Measurements from ENCODE around the gene CCM2. TPM values are rescaled to one million over a fixed set of nuclear protein-coding genes. Genes with fewer than 3 reads are reported as not detected.

Gene CCM2
- total RNA-seq, 1 experiment from 2014 or later = 62.9 TPM

DNA sequence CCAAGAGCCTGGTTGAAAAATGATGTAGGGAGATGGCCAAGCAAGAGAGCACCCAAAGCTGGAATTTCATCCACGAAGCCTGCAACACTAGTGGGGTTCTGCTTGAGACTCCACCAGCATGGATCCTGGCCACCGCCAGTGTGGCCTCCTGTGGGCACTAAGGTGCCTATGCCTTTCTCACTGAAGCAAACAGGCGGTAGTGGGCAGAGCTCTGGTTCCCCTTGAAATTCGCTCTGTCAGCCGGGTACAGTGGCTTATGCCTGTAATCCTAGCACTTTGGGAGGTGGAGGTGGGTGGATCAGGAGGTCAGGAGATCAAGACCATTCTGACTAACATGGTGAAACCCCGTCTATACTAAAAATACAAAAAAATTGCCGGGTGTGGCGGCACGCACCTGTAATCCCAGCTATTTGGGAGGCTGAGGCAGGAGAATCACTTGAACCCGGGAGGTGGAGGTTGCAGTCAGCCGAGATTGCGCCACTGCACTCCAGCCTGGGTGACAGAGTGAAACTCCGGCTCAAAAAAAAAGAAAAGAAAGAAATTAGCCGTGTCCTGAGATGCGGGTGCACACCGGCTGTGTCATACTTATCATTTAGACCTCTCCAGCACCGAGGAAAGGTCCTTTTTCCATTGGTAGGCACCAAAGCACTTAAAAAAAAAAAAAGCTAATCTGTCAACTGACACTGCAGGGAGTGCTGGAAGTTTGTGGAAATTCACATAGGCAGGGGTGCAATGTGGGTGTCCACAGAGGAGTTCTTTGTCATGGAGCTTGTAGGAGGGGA, 28.3 kb downstream of the CCM2 start:
- H3K9me3 Mint-ChIP-seq (ENCODE audit: low read depth, unreplicated experiment) = no peaks in the 10 kb centered on the region
- H3K27ac Mint-ChIP-seq (ENCODE audit: unreplicated experiment) = no peak overlapping the region
- H3K27me3 Mint-ChIP-seq (ENCODE audit: unreplicated experiment) = no peaks in the 10 kb centered on the region
- DNase-seq = no peak
- peaks cover 5% of the 10 kb centered on the region for H3K36me3 Mint-ChIP-seq (ENCODE audit: insufficient read depth, unreplicated experiment)
- no peak for TF ChIP-seq CTCF (IDR thresholded peaks at IDR 0.05; ENCODE audit: unreplicated experiment)
- no TSS peak for BruUV-seq (replicated peaks)
- no peaks in the 10 kb centered on the region for H3K4me1 Mint-ChIP-seq (ENCODE audit: low read depth, unreplicated experiment)
- CTCF ChIA-PET = interaction anchor here (0.7 to 0.8 kb wide), 3 partner anchors 18 to 183 kb away, joined by 3 to 4 read pairs (median 3); no protein-coding TSS in a partner anchor
- no peak overlapping the region for H3K4me3 Mint-ChIP-seq (ENCODE audit: low read depth, unreplicated experiment)
- intact Hi-C loops (cut with micrococcal nuclease; ENCODE audit: unreplicated experiment) = no loop called here

DNA sequence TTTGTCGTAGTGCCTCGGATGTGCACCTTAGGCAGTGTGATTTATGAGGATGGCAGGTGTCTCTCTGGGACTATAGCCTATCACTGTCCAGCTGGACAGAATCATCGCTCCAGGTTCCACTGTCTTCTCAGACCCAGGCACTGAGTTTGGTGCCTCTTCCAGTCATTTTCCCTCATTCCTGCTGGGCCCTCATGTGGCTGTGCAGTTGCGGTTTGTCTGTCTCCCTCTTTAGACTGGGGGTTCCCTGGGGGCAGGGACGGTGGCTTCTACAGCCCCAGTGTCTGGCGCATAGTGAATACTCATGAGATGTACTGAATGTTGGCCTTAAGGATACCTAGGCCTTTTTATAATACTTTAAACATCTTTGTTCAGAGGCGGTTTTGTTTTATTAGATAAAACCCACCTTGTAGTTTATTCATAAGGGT, 28.9 kb downstream of the CCM2 start:
- Mint-ChIP-seq H3K27me3 (ENCODE audit: unreplicated experiment) (no peaks in the 10 kb centered on the region), H3K9me3 (ENCODE audit: low read depth, unreplicated experiment) (no peaks in the 10 kb centered on the region), H3K4me1 (ENCODE audit: low read depth, unreplicated experiment) (no peaks in the 10 kb centered on the region), H3K27ac (ENCODE audit: unreplicated experiment) (no peak overlapping the region), H3K4me3 (ENCODE audit: low read depth, unreplicated experiment) (no peak overlapping the region), H3K36me3 (ENCODE audit: insufficient read depth, unreplicated experiment) (peaks cover 5% of the 10 kb centered on the region)
- intact Hi-C loops (cut with micrococcal nuclease; ENCODE audit: unreplicated experiment) = no loop called here
- DNase-seq = no peak
- TF ChIP-seq CTCF (IDR thresholded peaks at IDR 0.05; ENCODE audit: unreplicated experiment) = no peak
- CTCF ChIA-PET = interaction anchor here (0.7 to 0.8 kb wide), 4 partner anchors 18 to 182 kb away, joined by 3 to 4 read pairs (median 3); no protein-coding TSS in a partner anchor
- no TSS peak for BruUV-seq (replicated peaks)

DNA sequence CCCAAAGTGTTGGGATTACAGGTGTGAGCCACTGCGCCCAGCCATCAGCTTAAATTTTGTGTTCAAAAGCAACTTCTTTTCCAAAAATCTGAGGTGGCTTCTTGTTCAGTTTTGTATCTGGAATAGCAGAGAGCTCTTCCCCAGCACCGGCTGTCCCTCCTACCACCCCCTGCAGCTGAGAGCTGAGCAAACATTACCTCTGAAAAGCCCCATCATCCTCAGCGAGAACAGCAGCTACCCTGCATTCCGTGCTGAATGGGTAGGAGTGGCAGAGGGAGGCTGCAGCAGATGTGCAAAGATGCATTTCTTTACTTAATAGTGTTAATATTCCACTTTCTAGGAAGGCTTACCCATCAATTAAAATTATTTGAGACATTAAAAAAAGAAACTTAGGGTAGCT, 31.8 kb downstream of the CCM2 start:
- Mint-ChIP-seq H3K4me3 (ENCODE audit: low read depth, unreplicated experiment) (no peak overlapping the region), H3K36me3 (ENCODE audit: insufficient read depth, unreplicated experiment) (no peaks in the 10 kb centered on the region), H3K9me3 (ENCODE audit: low read depth, unreplicated experiment) (no peaks in the 10 kb centered on the region), H3K27me3 (ENCODE audit: unreplicated experiment) (no peaks in the 10 kb centered on the region), H3K4me1 (ENCODE audit: low read depth, unreplicated experiment) (peaks cover 17% of the 10 kb centered on the region), H3K27ac (ENCODE audit: unreplicated experiment) (no peak overlapping the region)
- no TSS peak for BruUV-seq (replicated peaks)
- DNase-seq = no peak
- CTCF ChIA-PET = no interaction called here
- no peak for TF ChIP-seq CTCF (IDR thresholded peaks at IDR 0.05; ENCODE audit: unreplicated experiment)
- intact Hi-C loops (cut with micrococcal nuclease; ENCODE audit: unreplicated experiment) = no loop called here

DNA sequence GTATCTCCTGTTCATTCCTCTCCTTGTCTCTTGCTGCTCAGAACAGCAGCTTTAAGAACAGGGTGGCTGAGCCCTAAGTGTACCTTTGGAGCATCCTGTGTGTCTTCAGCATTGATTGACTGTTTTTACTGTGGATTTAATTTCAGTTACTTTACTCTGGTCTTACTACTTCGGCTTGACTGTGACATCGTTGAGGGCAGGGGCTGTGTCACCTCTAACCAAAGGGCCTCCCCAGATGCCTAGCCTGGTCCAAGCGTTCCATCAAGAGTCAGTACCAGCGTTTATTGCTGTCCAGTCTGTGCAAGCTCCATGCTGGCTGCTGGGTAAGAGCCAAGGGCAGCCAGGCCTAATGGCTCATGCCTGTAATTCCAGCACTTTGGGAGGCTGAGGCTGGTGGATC, 32.4 kb downstream of the CCM2 start:
- Mint-ChIP-seq H3K4me3 (ENCODE audit: low read depth, unreplicated experiment) (no peak overlapping the region), H3K4me1 (ENCODE audit: low read depth, unreplicated experiment) (peaks cover 17% of the 10 kb centered on the region), H3K9me3 (ENCODE audit: low read depth, unreplicated experiment) (no peaks in the 10 kb centered on the region), H3K36me3 (ENCODE audit: insufficient read depth, unreplicated experiment) (no peaks in the 10 kb centered on the region), H3K27me3 (ENCODE audit: unreplicated experiment) (no peaks in the 10 kb centered on the region), H3K27ac (ENCODE audit: unreplicated experiment) (no peak overlapping the region)
- intact Hi-C loops (cut with micrococcal nuclease; ENCODE audit: unreplicated experiment) = no loop called here
- CTCF ChIA-PET = no interaction called here
- no peak for DNase-seq
- no TSS peak for BruUV-seq (replicated peaks)
- TF ChIP-seq CTCF (IDR thresholded peaks at IDR 0.05; ENCODE audit: unreplicated experiment) = no peak
